Fibroblast of the aortic adventitia (primary cell): ENCODE measurements around the gene DECR2. TPM values are rescaled to one million over a fixed set of nuclear protein-coding genes. Genes with fewer than 3 reads are reported as not detected.

ENCODE experiments used
- DNase-seq: peaks from one replicate; pipeline ENCODE4 v3.0.0-alpha.2; 2010; ENCODE audit warnings: low read depth
- H3K4me3 ChIP-seq: 2 replicates; pipeline ENCODE4 v1.5.1; 2011; ENCODE audit warnings: low read depth, mild to moderate bottlenecking, control low read depth, low read length, moderate library complexity
- CTCF ChIP-seq: IDR thresholded peaks from 2 replicates; pipeline ENCODE4 v1.5.1; 2011; ENCODE audit warnings: mild to moderate bottlenecking, low read length, control low read depth, inconsistent platforms; ENCODE audit not compliant: insufficient read depth
- total RNA-seq: library from RNA; depleted of rRNA; stranded (reverse); fragments of >200 nt; gene quantifications from 2 replicates; pipeline ENCODE4 v1.2.3, GENCODE V29; 2012; ENCODE audit warnings: low replicate concordance

Gene DECR2
- total RNA-seq, 1 donor, result 8.1 TPM

- H3K4me3 ChIP-seq, result no peak overlapping the region
- no peak for TF ChIP-seq CTCF
- DNase-seq, result no peak
Observed at GRCh38 chr16:373020-373598, 28.6 kb upstream of the DECR2 start.

GRCh38 chr16:373848-374615 lies 27.7 kb upstream of the DECR2 start:
- H3K4me3 ChIP-seq, result no peak overlapping the region
- TF ChIP-seq CTCF, result no peak
- no peak for DNase-seq

- H3K4me3 ChIP-seq, result no peak overlapping the region
Observed at GRCh38 chr16:374616-374926, 27.1 kb upstream of the DECR2 start.

GRCh38 chr16:375212-375611 lies 26.5 kb upstream of the DECR2 start:
- DNase-seq, result no peak
- H3K4me3 ChIP-seq, result no peak overlapping the region
- TF ChIP-seq CTCF, result no peak

More at GRCh38 chr16:374616-374926, 27.1 kb upstream of the DECR2 start:
- TF ChIP-seq CTCF, result no peak
- DNase-seq, result no peak

- DNase-seq, result no peak
- H3K4me3 ChIP-seq, result no peak overlapping the region
- TF ChIP-seq CTCF, result no peak
Observed at GRCh38 chr16:375927-376816, 25.5 kb upstream of the DECR2 start.

GRCh38 chr16:376817-377418 lies 24.8 kb upstream of the DECR2 start:
- TF ChIP-seq CTCF, result no peak
- DNase-seq, result no peak
- no peak overlapping the region for H3K4me3 ChIP-seq
